Stimulated activated effector memory CD8-positive, alpha-beta T cell treated with anti-CD3 and anti-CD28 coated beads, Interleukin-12 subunit alpha, Interleukin-12 subunit beta, amount 100 ng/mL, for 72 hours (primary cell): Measurements from ENCODE around the gene PIK3C3.

ENCODE experiments used
- ATAC-seq: fragments of 150-1000 bp; cut with Tn5 transposase; 2 replicates; pipeline ENCODE4 v1.10.0; 2021
- DNase-seq, 2 donors: peaks; one replicate each; pipeline ENCODE4 v3.0.0; 2021 to 2022; ENCODE audit warnings: low spot score in 2 of 2
- H3K27ac Mint-ChIP-seq: one replicate; pipeline ENCODE4 v1.8.0; 2022; ENCODE audit warnings: mild to moderate bottlenecking, mixed read lengths
- H3K36me3 Mint-ChIP-seq: one replicate; pipeline ENCODE4 v1.8.0; 2022; ENCODE audit warnings: mild to moderate bottlenecking, mixed read lengths
- H3K4me1 Mint-ChIP-seq: one replicate; pipeline ENCODE4 v1.8.0; 2022; ENCODE audit warnings: mixed read lengths
- H3K4me3 Mint-ChIP-seq: one replicate; pipeline ENCODE4 v1.8.0; 2022; ENCODE audit warnings: mild to moderate bottlenecking, mixed read lengths
- H3K9me3 Mint-ChIP-seq: one replicate; pipeline ENCODE4 v1.8.0; 2022; ENCODE audit warnings: mixed read lengths

PIK3C3 gene

DNA sequence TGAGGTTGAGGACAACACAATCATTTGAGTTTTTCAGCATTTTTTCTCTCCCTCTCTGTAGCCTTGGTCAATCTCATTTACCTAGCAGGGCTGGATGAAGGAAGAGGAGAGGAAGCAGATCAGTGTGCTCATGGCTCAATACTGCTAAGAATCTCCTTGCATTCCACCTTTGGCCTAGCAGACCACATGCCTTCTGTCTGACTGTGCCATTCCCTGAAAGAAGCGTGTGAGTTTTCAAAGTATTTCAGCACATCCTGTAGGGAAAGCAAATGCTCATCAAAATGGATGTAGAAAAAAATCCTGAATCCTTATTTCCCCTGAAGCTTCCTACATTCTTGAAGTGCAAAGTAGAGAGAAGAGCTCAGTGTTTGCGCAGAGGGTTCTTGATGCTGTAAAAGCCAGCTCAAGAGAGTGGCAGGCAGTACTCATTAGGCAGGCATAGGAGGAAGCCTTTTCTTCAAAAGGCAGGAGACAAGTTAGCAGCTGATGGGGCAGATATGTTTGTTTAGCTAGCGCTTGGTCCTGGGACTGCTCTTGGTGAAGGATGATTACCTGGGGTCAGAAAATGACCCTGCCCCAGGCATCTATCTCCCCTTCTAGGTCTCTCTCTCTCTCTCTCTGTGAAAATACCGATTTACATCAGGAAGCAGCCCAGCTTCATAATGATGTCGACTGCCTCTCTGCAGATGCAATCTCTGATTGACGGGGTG is 14.4 kb upstream of the PIK3C3 start:
- no peak for DNase-seq

DNA sequence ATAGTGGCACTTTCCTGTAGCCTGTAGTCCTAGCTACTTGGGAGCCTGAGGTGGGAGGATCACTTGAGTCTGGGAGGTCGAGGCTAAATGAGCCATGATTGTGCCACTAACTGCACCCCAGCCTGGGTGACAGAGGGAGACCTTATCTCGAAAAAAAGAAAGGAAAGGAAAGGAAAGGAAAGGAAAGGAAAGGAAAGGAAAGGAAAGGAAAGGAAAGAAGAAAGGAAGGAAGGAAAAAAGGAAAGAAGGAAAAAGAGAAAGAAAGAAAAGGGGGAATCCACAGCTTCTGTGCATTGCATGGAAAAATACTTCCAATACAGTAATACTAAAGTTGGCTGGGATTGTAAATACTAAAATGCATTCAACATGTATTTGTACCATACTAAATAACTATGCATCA is 12.8 kb upstream of the PIK3C3 start:
- DNase-seq (no peak), ATAC-seq (no peak)
- Mint-ChIP-seq H3K9me3 (no peaks in the 10 kb centered on the region), H3K36me3 (no peaks in the 10 kb centered on the region), H3K27ac (no peak overlapping the region), H3K4me3 (no peak overlapping the region), H3K4me1 (peaks cover 9% of the 10 kb centered on the region)

More for the DNA sequence above, 14.4 kb upstream of the PIK3C3 start:
- H3K27ac Mint-ChIP-seq: no peak overlapping the region
- peaks cover 8% of the 10 kb centered on the region for H3K4me1 Mint-ChIP-seq
- no peaks in the 10 kb centered on the region for H3K36me3 Mint-ChIP-seq
- ATAC-seq: no peak
- H3K9me3 Mint-ChIP-seq: no peaks in the 10 kb centered on the region
- H3K4me3 Mint-ChIP-seq: no peak overlapping the region

- no peak for DNase-seq
These were observed 6.4 kb upstream of the PIK3C3 start for GRCh38 chr18:41948544-41949110.

DNA sequence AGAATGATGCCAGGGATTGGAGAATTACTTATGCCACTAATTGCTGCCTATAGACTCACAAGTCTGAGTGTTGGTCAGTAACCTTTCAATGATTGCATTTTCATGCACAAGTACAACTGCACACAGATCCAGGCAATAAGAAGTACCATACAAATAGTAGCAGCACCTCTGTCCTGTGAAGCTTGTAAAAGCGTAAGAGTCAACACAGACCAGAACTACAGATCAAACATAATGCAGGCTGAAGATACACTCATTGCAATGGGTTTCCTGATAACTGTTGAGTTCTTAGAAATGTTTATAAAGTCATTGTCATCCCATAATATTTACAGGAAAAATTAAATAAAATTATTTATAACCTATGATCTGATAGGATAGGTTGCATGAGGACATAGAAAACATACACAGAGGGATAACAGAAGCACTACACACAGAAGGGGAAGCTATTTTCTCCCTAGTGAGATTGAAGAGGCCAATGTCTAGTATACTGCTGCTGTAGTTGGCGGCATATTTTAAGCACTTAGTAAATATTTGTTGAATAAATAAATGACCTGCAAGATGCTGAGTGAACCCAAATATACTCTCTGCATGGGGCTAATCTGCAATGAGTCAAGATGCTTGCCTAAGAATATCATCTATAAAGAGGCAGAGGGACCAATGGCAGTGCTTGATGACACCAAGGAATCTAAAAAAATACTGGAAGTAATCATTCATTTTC is 5.7 kb upstream of the PIK3C3 start:
- no peaks in the 10 kb centered on the region for H3K9me3 Mint-ChIP-seq
- DNase-seq: no peak

More at GRCh38 chr18:41948544-41949110, 6.4 kb upstream of the PIK3C3 start:
- peak; percentile 53 for ATAC-seq
- no peaks in the 10 kb centered on the region for H3K36me3 Mint-ChIP-seq
- H3K4me3 Mint-ChIP-seq: peak overlapping the region; percentile 27
- no peak overlapping the region for H3K27ac Mint-ChIP-seq
- H3K4me1 Mint-ChIP-seq: peaks cover 14% of the 10 kb centered on the region
- H3K9me3 Mint-ChIP-seq: no peaks in the 10 kb centered on the region

GRCh38 chr18:41955688-41956087 is 654 bp downstream of the PIK3C3 start:
- Mint-ChIP-seq H3K9me3 (no peaks in the 10 kb centered on the region), H3K4me3 (peak overlapping the region; percentile 98), H3K27ac (peak overlapping the region; percentile 98), H3K36me3 (peaks cover 46% of the 10 kb centered on the region), H3K4me1 (peaks cover 41% of the 10 kb centered on the region)
- ATAC-seq (no peak), DNase-seq (no peak)

More for the DNA sequence above, 5.7 kb upstream of the PIK3C3 start:
- Mint-ChIP-seq H3K4me3 (peak overlapping the region; percentile 27), H3K4me1 (peaks cover 14% of the 10 kb centered on the region), H3K27ac (no peak overlapping the region), H3K36me3 (no peaks in the 10 kb centered on the region)
- ATAC-seq: no peak

DNA sequence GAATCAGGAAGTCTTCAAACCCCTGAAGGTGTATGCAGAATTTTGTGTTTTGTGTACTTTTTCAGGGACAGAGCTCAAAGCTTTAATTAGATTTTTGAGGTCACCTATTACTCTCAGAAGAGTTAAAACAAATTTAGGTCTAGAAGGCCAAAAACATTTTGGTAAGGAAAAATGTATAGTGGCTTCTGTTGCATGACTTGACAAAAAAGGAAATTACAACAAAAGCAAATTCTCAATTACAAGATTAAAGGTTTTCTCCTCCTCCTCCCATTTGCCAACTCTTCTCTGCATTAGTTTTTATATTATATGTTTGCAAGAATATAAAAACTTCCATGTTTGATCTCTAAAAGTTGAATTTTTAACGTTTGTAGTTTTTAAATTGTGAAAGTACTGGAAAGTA is 4.0 kb downstream of the PIK3C3 start:
- Mint-ChIP-seq H3K4me3 (no peak overlapping the region), H3K4me1 (peaks cover 49% of the 10 kb centered on the region), H3K36me3 (peaks cover 79% of the 10 kb centered on the region), H3K9me3 (no peaks in the 10 kb centered on the region), H3K27ac (no peak overlapping the region)
- no peak for DNase-seq
- ATAC-seq: no peak

- no peak overlapping the region for H3K27ac Mint-ChIP-seq
- H3K36me3 Mint-ChIP-seq: peaks cover 94% of the 10 kb centered on the region
- ATAC-seq (no peak), DNase-seq (no peak)
- no peak overlapping the region for H3K4me3 Mint-ChIP-seq
- H3K9me3 Mint-ChIP-seq: no peaks in the 10 kb centered on the region
- peaks cover 24% of the 10 kb centered on the region for H3K4me1 Mint-ChIP-seq
These were observed 10.7 kb downstream of the PIK3C3 start for GRCh38 chr18:41965634-41966255.

DNA sequence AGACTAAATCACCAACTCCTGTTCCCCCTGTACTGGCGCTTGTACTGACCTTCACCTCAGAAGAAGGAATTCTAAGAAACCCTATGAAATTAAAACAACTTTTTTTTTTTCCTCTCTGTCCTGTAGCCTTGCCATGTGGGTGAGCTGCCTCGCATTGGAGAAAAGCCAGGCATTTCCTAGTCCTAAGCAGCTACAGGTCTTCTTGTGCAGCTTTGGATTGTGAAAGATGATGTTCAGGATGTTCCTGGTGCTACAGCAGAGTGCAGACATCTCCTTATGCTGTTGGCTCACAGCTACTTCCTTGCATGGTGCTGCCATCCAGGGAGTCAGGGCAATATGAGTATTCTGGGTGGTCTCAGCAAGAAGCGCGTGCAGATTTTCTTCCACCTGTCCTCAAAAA is 11.9 kb downstream of the PIK3C3 start:
- H3K4me3 Mint-ChIP-seq: no peak overlapping the region
- ATAC-seq: no peak
- peaks cover 94% of the 10 kb centered on the region for H3K36me3 Mint-ChIP-seq
- H3K9me3 Mint-ChIP-seq: no peaks in the 10 kb centered on the region
- H3K27ac Mint-ChIP-seq: no peak overlapping the region
- H3K4me1 Mint-ChIP-seq: peaks cover 22% of the 10 kb centered on the region
- DNase-seq: no peak

GRCh38 chr18:41967680-41968079 is 12.6 kb downstream of the PIK3C3 start:
- Mint-ChIP-seq H3K27ac (no peak overlapping the region), H3K36me3 (peaks cover 94% of the 10 kb centered on the region), H3K4me3 (no peak overlapping the region), H3K9me3 (no peaks in the 10 kb centered on the region), H3K4me1 (peaks cover 29% of the 10 kb centered on the region)
- DNase-seq: no peak
- ATAC-seq: no peak

GRCh38 chr18:41969881-41970280 is 14.8 kb downstream of the PIK3C3 start:
- DNase-seq: no peak
- Mint-ChIP-seq H3K9me3 (no peaks in the 10 kb centered on the region), H3K36me3 (peaks cover 79% of the 10 kb centered on the region), H3K4me3 (no peak overlapping the region), H3K4me1 (peaks cover 33% of the 10 kb centered on the region), H3K27ac (no peak overlapping the region)
- no peak for ATAC-seq

GRCh38 chr18:41972067-41972925 is 17.3 kb downstream of the PIK3C3 start:
- peaks cover 78% of the 10 kb centered on the region for H3K36me3 Mint-ChIP-seq
- H3K4me3 Mint-ChIP-seq: no peak overlapping the region
- ATAC-seq (peak; percentile 37), DNase-seq (no peak)
- H3K9me3 Mint-ChIP-seq: no peaks in the 10 kb centered on the region
- peaks cover 35% of the 10 kb centered on the region for H3K4me1 Mint-ChIP-seq
- no peak overlapping the region for H3K27ac Mint-ChIP-seq

- ATAC-seq (no peak), DNase-seq (no peak)
- Mint-ChIP-seq H3K36me3 (peaks cover 69% of the 10 kb centered on the region), H3K4me3 (no peak overlapping the region), H3K9me3 (no peaks in the 10 kb centered on the region), H3K4me1 (peaks cover 27% of the 10 kb centered on the region), H3K27ac (no peak overlapping the region)
These were observed 18.9 kb downstream of the PIK3C3 start for GRCh38 chr18:41973983-41974382.

DNA sequence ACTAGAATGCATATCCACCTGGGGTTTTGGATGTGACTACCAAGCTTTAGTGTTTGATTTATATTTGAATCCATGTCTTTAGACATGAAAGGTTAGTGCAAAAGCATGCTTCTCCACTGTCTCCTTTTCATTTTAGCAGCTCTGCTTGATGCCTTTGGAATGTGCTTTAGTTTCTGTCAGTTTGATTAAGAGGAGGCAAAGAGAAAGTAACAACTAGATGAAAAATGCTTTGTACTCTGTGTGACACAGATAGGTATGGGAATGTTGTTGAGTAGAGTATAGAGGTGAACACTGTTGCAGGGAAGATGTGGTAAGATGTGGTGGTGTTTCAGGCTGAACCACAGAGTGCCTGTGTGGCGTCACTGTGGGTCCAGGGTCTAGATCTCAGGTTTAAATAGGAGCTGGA is 19.8 kb downstream of the PIK3C3 start:
- Mint-ChIP-seq H3K4me3 (no peak overlapping the region), H3K27ac (no peak overlapping the region)

GRCh38 chr18:41975284-41975683 is 20.2 kb downstream of the PIK3C3 start:
- Mint-ChIP-seq H3K4me3 (no peak overlapping the region), H3K36me3 (peaks cover 61% of the 10 kb centered on the region), H3K27ac (no peak overlapping the region), H3K4me1 (peaks cover 27% of the 10 kb centered on the region), H3K9me3 (no peaks in the 10 kb centered on the region)
- no peak for DNase-seq
- no peak for ATAC-seq

More for the DNA sequence above, 19.8 kb downstream of the PIK3C3 start:
- Mint-ChIP-seq H3K9me3 (no peaks in the 10 kb centered on the region), H3K36me3 (peaks cover 65% of the 10 kb centered on the region), H3K4me1 (peaks cover 27% of the 10 kb centered on the region)
- peak; percentile 62 for ATAC-seq
- DNase-seq: no peak

GRCh38 chr18:41977233-41977632 is 22.2 kb downstream of the PIK3C3 start:
- peaks cover 41% of the 10 kb centered on the region for H3K36me3 Mint-ChIP-seq
- no peak for ATAC-seq
- peaks cover 28% of the 10 kb centered on the region for H3K4me1 Mint-ChIP-seq
- no peak overlapping the region for H3K27ac Mint-ChIP-seq
- no peak for DNase-seq
- H3K9me3 Mint-ChIP-seq: no peaks in the 10 kb centered on the region
- no peak overlapping the region for H3K4me3 Mint-ChIP-seq
